HG02623 (cell line): Measurements from ENCODE around the gene DENND5A.
"Not testable (repeated sequence)": the region's sequence is repeated elsewhere in the genome, so short reads cannot be mapped to it uniquely, and the experiment has no call there.

ENCODE experiments used
- ATAC-seq: cut with Tn5 transposase; IDR thresholded peaks from one replicate; pipeline ENCODE4 v1.9.1; 2021; ENCODE audit warnings: moderate library complexity; ENCODE audit not compliant: unreplicated experiment

Gene DENND5A

GRCh38 chr11:9103542-9104276 is 161.4 kb downstream of the DENND5A start:
- no peak for ATAC-seq

DNA sequence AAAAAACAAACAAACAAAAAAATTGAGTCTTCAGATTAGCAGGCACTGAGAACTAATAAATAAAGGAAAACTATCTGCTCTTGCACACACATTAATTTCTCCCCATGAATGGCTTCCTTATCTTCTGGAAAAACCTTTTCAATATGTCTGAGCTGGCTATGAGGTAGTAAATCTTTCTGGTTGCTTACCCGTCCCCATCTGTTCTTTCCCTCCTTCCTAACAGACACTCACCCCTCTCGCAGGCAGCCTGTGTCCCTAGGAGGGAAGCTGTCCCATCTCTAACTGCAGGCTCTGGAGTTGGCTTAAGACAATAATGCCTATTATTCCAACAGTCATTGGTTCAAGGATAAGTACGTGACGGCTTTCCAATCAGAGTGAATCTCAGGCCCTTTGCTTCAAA is 165.5 kb downstream of the DENND5A start:
- no peak for ATAC-seq

DNA sequence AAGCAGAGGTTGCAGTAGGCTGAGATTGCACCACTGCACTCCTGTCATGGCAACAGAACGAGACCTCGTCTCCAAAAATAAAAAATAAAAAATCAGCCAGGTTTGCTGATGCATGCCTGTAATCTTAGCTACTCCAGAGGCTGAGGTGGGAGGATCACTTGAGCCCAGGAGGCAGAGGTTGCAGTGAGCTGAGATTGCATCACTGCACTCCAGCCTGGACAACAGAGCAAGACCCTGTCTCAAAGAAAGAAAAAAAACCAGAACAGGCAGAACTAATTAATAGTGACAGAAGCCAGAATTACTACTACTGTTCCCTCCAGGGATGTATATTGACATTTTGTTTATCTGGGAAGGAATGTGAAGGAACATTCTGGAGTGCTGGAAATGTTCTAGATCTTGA is 166.7 kb downstream of the DENND5A start:
- ATAC-seq: not testable (repeated sequence)

DNA sequence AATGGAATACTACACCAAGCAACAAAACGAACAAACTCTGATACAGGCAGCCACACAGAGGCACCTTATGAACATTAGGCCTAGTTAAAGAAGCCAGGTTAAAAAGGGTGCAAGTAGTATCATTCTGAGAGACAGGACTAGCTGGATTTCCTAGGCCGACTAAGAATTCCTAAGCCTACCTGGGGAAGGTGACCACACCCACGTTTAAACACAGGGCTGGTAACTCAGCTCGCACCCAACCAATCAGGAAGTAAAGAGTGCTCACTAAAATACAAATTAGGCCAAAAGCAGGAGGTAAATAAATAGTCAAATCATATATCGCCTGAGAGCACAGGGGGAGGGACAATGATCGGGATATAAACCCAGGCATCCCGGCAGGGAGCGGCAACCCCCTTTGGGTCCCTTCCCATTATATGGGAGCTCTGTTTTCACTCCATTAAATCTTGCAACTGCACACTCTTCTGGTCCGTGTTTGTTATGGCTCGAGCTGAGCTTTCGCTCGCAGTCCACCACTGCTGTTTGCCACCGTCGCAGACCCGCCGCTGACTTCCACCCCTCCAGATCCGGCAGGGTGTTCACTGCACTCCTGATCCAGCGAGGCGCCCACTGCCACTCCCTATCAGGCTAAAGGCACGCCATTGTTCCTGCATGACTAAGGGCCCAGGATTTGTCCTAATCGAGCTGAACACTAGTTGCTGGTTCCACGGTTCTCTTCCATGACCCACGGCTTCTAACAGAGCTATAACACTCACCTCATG is 167.8 kb downstream of the DENND5A start:
- ATAC-seq: not testable (repeated sequence)

- no peak for ATAC-seq
Measured at GRCh38 chr11:9096427-9096826, 168.7 kb downstream of the DENND5A start.

DNA sequence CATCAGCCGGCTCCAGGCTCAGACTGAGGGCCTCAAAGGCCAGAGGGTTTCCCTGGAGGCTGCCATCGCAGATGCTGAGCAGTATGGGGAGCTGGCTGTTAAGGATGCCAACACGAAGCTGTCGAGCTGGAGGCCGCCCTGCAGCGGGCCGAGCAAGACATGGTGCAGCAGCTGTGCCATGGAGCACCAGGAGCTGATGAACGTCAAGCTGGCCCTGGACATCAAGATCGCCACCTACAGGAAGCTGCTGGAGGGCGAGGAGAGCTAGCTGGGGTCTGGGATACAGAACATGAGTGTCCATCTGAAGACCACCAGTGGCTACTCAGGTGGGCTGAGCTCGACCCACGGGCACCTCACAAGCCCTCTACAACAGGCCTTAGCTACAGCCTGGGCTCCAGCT is 169.7 kb downstream of the DENND5A start:
- no peak for ATAC-seq

- no peak for ATAC-seq
Measured at GRCh38 chr11:9094420-9094819, 170.7 kb downstream of the DENND5A start.

- ATAC-seq: no peak
Measured at GRCh38 chr11:9092853-9093778, 172.0 kb downstream of the DENND5A start.

DNA sequence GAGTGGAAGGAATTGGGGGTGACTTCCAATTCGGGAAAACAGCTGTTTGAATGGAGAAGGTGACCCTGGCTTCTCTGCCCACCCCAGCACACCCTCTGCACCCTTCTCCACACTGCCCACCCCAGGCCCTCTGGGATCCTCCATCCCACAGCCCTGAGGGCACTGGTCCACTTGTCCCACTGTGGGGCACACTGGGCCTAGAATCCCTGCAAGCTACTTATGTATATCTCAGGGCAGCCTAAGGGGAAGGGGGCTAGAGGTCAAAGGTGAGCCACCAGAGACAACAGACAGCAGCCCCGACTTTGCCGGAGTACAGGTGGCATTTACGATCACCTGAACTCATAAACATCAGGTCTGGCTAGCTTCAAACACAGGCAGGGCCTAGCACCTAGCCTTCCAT is 173.1 kb downstream of the DENND5A start:
- ATAC-seq: no peak

DNA sequence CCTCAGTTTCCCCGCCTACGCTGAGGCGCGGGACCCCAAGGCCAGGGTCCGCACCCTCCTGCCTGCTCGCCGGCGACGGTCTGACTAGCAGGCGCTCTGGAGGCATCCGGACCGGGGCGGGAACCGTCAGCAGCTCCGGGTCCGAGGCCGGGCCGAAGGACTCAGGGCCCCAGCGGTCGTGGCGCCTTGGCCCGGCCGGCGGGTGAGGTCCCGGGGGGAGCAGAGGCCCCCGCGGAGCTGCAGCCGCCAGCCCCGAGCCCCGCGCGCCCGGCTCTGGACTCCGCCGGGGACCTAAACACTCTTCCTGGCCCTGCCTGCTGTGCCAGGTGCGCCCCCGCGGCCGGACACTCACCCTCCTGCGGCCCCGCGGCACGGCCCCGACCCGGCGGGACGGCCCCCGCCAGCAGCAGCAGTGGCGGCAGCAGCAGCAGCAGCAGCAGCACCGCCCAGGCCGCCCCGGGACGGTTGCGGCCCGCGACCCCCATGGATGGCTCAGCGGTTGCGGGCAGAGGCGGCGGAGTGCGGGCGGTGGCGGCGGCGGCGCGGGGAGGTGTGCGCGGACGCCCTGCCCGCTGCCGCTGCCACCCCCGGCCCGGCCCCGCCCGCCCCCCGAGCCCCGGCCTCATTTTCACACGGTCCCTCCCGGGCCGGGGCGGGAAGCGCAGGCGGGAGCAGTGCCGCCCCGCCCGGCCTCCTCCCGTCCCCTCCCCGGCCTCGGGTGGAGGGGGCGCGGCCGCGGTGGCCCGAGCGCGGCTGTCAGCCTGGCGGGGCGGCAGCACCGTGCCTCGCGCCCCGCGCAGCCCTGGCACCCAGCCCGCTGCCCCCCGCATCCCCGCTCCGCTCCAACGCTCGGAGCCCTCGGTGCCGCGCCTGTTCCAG is 173.9 kb downstream of the DENND5A start, which contains the start of gene SCUBE2:
Gene SCUBE2 (minus strand): TSS at position 556 of the 879 bp plus-strand sequence. CDS start 71 bp downstream, at position 485.
- ATAC-seq: no peak

DNA sequence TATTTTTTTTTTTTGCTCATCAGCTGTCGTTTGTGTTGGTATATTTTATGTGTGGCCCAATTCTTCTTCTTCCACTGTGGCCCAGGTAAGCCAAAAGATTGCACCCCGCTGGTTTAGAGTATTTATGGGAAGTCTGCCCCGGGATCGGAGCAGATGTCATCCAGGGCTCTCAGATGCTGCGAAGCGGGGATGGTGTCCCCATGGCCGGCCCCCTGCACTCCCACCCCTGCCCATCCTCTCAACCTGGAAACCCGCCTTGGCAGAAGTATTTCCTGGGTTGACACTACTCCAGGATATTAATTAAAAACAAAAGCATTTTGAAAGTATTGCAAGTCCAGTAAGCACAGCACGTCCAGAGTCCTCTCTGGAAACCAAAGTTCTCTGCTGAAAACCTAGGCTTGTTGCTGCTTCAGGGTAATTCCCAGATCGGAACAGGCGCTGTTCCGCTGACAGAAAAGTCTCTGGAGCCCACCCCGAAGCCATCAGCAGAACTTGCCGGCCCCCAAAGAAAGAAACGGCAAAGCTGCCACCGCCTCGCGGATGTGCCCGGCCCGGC is 174.6 kb downstream of the DENND5A start:
- ATAC-seq: no peak

DNA sequence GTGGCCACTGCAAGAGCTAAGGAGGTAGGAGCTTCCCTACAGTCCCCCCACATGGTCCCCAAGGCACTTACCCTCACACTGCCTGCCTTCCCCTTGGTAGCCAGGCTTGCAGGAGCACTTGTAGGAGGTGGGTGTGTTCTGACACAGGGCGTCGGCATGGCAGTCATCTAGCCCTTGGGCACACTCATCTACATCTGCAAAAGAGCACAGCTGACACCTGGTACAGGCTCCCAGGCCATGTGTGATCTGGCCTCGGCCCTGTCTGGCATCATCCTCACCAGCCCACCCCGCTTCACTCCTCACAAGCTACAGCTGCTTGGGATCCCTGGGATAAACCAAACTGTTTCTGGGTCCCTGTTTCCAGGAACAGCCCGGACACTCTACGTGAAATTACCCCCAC is 175.5 kb downstream of the DENND5A start:
- no peak for ATAC-seq

DNA sequence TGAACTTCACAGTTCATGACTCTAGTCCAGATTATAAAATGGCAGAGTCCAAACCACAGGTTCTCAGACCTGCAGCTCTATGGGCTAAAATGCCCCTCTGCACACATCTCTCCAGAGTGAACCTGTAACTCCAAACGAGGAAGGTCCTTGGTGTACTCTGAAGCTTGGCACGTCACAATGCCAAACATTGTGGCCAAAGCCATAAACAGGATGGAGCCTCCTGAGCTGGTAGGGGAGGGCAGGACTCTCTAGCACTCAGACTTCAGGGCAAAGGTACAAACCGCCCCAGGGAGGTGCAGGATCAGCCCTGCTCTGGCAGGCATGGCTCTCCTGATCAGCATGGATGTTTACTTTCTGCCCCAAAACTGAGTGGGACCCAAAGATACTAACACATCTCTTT is 176.1 kb downstream of the DENND5A start:
- no peak for ATAC-seq
